Activated T-helper 1 cell treated with anti-CD3 and anti-CD28 coated beads, Interleukin-2, amount 50 U/mL, for 16 hours (primary cell): Measurements from ENCODE around the gene HOXC12.

Source experiments
- DNase-seq, 2 donors: peaks; one replicate each; pipeline ENCODE4 v3.0.0-alpha.2; 2020; ENCODE audit warnings: low read depth in 1 of 2, low spot score in 1 of 2

The HOXC12 gene

DNA sequence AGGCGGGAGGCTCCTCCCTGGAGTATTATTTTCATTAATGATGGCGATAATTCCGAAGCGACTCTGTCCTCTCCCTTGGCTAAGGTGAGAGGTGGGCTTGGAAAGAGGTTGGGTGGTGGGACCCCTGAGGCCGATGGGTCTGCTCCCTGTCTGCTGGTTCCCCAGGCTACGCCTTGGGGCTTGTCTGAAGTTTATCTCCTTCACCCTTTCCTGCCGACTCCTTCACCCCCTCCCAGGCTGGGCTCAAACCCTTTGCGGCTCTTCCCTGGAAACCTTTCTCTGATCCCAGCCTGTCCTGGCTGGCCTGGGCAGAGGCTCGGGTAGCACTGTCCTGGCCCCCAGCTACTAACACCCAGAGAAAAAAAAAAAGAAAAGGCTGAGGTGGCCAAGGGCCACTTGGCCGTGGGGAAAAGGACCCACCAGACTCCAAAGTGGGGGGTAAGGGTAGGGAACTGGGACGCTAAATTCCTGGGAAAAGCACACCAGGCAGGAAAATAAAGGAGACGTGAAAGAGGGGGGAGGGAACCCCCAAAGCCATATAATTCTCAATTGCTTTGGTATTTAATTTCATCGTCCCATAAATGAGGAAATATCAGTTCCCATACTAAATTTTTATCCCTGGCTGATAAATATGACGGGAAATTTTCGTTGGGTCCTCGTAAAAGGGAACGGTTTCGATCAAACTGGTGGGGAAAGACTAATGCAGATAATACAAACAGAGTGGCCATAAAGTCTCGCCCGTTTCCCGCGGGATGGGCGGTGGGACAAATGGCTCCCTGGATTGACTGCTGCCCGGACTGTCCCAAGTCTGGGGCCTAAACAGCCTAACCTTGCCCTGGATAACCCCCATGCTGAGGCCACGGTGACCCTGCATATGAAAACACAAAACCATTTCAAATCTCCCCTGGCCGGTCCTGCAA, 28.2 kb downstream of the HOXC12 start:
- DNase-seq: no peak

GRCh38 chr12:53983568-53983949, 28.9 kb downstream of the HOXC12 start:
- DNase-seq: no peak

DNA sequence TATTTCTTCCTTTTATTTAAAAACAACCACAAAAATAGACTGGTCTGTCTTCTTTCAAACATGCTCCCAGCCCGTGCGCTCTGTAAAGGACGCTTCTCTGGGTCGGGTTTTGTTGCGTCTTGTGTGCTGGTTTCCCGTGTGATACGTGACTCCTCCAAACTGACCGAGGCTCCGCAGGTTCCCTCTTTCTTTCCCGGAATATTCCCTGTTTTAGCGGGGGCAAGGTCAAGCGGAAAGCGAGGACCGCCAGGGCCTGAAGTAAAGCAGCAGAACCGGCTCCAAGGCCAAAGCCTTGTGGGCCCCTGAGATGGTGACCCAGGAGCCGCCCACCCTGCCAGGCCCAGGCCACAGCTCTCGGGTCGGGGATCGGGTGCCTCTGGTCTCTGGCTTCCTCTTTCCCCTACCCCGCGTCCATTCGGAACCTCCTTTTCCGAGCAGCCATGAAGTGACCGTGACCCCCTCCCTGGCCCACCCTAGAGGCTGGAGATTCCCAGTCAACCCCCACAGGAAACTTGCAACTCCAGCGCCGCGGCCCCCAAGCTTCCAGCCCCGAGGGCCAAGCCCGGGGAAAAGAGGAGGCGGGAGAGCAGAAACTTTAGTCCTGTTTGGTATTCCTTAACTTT, 29.4 kb downstream of the HOXC12 start:
- no peak for DNase-seq

- peak in 1 of 2 donors; percentile 39 for DNase-seq
Observed at GRCh38 chr12:53984901-53985691, 30.4 kb downstream of the HOXC12 start, which contains the start of gene HOXC10. TSS of gene HOXC10 (plus strand) at chr12:53985146. CDS start at chr12:53985260, 114 bp downstream.

GRCh38 chr12:53985692-53985993, 30.9 kb downstream of the HOXC12 start:
- no peak for DNase-seq

DNA sequence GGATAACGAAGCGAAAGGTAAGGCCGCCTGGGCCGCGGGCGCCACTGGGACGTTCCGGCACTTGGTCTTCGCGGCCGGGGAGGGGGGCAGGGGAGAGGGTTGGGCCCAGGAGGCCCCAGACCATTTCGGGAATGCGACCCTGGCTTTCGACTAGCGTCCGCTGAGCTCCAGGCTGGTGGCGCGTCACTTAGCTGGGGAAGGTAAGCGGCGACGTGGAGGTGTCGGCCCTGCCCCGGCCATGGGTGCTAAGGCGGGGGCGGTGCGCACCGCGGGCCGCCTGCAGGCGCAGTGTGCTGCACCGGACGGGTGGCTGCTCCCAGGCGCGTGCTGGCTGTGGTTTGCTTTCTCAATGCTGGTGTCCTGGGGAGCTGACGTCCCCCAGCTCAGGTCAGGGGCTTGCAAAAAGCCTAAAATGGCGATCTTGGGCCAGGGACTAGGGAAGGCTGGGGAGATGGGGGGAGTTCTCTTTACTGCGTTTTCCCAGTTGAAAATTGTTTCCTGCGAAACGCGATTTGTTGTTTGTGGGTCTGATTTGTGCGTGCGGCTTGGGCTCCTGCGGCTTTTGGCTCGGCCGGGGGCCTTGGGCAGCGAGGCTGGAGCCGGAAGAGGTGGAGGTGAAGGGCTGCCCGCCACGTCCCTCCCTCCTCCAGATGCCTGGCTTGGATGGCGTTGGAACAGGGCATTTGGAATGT, 31.4 kb downstream of the HOXC12 start:
- DNase-seq: no peak

DNA sequence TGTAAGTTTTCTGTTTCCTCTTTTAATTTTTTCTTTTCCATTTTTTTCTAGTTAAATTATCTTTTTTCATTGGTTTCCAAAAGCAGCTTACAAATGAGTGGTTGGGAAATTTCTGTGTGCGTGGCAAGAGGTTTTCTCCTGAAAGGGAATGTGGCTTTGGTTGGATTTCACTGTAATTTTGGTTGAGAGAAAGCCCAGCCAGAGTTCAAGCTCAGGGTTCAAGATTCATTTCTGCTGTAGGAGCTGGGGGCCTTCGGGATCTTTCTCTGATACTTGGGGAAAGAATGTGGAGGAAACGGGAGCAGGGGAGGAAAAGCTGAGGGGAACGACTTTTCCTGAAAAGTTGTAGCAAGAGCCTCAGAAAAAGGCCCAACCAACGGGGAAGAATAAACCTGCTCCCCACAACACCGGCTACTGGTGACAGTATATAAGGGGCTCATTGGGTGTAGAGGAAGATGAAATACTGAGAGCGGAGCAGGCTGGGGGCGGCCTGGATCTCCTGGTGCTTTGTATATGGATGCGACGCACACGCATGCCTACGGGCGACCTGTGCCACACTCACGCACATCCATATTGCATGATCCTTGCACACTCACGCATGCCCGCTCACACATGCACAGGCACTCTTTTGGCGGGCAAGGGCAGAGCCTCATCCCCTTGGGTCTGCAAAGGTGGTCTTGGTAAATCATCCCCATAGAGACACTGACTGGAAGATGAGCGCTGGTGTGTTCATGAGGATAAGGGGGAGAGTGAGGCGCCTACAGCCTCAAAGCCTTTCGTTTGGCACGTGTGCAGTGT, 32.2 kb downstream of the HOXC12 start:
- DNase-seq: no peak

DNA sequence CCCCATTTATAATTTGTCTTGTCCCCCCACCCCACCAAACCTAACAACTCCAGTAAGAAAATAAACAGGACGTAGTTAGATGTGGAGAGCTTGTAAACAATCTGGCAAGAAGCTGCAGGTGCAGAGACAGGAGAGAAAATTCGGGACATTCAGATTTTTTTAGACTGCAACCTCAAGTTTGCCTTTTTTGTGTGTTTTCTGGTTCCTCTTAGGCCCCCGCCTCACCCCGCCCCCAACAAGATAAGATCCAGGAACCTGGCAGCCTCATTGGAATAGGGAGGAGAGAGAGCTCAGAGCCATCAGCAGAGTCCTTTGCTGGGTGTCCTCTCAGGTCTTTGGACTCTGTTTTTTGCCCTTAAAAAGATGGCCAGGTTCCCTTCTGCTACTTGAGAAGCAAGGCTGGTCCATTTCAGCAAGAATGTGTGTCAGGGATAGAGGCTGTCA, 33.1 kb downstream of the HOXC12 start:
- no peak for DNase-seq

DNA sequence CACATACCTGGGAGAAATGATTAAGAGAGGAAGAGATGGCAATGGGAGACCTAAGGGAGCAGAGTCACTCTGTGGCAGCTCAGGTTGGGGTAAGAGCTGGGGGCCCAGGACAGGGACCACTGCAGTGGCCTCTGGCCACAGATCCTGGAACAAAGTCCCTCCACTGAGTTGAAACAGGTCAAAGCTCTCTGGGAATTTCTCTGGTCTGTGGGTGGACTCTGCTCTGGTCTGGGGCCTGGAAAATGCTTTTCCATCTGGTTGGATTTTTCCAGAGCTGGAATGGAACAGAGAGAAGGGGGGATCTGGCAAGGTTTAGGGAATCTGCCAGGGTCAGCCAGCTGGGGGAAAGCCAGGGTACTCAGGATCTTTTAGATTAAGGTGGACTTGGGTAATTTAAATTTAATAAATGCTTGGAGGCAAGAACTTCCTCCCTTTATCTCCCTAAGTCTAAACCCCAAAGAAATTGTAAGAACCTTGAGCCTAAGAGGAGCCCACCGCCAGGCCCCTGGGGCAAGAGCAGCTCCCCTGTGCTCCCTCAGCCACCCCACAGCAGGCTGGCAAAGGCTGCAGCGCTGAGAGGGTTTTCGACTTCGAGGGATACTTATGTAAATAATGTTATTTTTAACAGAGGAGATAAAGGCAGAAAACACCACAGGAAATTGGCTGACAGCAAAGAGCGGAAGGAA, 34.0 kb downstream of the HOXC12 start:
- DNase-seq: no peak

DNA sequence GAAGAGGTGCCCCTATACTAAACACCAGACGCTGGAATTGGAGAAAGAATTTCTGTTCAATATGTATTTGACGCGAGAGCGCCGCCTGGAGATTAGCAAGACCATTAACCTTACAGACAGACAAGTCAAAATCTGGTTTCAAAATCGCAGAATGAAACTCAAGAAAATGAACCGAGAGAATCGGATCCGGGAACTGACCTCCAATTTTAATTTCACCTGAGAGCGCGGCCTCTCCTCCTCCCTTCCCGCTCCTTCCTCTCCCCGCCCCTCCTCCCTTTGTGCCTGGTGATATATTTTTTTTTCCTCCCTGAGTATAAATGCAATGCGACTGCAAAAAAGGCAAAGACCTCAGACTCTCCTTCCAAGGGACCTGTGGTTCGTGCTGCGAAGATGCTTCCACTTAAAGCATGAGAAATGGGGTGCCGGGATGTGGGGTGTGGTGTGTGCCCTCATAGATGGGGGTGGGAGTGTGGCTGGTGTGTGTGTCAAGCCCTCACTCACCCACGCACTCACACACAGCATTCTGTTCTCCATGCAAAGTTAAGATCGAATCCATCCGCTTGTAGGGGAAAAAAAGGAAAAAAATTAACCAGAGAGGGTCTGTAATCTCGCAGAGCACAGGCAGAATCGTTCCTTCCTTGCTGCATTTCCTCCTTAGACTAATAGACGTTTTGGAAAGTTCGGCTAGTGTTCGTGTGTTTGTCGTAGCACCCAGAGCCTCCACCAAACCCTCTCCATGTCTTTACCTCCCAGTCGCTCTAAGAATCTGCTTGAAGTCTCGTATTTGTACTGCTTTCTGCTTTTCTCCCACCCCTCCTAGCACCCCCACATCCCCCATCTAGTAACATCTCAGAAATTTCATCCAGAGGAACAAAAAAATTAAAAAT, 34.8 kb downstream of the HOXC12 start:
- no peak for DNase-seq

- DNase-seq: no peak
Observed at GRCh38 chr12:53990311-53991076, 35.8 kb downstream of the HOXC12 start.

DNA sequence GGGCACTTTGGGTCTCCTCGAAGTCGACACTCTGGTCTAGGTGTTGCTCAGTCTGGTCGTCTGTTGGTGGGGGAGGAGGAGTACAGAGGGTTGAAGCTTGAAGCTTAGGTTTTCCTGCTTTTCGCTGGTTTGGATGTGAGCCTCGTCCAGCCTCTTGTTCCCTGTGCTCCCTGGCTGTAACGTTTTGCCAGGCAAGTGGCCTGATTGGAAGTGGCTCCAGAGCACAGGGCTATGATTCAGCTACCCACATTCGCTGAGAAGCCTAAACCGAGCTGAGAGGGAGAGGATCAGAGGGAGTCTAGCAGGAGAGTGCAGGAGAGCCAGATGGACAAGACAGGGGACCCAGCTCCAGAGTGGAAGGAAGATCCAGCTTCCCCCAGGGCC, 36.4 kb downstream of the HOXC12 start:
- DNase-seq: no peak

DNA sequence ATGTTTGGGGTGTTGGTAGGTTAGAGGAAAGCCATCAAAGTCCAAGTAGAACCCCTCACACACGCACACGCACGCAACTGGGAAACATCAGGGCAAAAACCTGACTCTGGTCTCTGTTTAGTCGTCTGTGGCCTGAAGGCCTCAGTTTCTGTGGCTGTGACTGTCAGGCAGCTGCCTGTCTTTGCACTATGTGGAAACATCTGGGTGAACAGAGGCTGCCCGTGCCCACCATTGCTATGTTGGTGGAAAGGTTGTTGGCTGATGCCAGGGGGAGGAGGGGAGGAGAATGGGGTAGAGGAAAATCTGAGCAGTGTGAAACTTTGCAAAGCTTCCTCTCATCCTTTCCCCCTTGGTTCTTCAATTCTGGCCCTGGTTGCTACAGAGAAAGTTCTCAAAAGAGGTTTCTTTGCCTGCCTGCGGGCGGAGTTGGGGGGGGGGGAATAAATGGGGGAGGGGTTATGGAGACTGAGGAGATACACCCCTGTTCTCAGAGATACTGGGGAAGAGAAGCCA, 37.7 kb downstream of the HOXC12 start:
- no peak for DNase-seq

- DNase-seq: no peak
Observed at GRCh38 chr12:53993162-53994008, 38.7 kb downstream of the HOXC12 start.

DNA sequence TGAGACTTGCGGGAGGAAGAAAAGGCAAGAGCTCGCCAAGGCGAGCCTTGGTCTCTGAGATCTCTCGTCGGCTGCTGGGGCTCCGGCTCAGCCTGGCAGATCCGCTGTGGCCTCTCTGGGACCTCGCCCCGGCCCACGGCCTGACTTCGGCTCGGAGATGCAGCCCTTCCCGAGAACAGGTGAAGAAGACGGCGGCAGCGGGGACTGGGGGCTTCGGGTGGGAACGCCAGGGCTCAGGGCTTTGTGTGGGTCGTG, 39.2 kb downstream of the HOXC12 start:
- no peak for DNase-seq

GRCh38 chr12:53994264-53995001, 39.7 kb downstream of the HOXC12 start:
- DNase-seq: no peak

DNA sequence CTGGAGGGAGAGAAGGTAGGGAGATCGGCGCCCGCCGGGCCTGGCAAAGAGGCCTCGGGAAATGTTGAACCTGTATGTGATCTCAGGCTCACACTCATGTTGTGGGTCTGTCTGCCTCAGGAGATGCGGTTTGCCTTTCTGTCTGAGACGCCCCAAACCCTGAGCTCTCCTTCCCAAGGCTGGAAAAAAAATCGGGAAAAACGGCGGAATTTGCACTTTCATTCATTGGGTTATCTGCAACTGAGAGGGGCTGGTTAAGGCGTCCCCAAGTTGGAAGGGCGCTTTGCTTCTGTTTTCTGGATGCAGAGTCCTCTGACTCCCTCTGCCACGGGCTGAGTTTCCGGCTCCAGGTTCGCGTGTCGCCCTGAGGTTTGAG, 40.3 kb downstream of the HOXC12 start:
- no peak for DNase-seq
